Uterus (tissue), 2 donors: ENCODE results near the gene DDX19B.

Experiments used
- POLR2A ChIP-seq, 2 donors: fragments of 450-650 bp; IDR thresholded peaks; one replicate each; pipeline ENCODE4 v1.6.1; 2016; ENCODE audit warnings: antibody characterized with exemption in 2 of 2, mild to moderate bottlenecking in 1 of 2, moderate library complexity in 1 of 2
- TF ChIP-seq, protein P1 (sequence below), 4 experiments: fragments of 200-600 bp in 2 of 4; fragments of 450-650 bp in 2 of 4; sonication (generic) in 2 of 4; IDR thresholded peaks; one replicate each; pipeline ENCODE4 v1.5.1; 2016 to 2019; ENCODE audit warnings: antibody characterized with exemption in 4 of 4, mild to moderate bottlenecking in 2 of 4, moderate library complexity in 1 of 4

DNA sequence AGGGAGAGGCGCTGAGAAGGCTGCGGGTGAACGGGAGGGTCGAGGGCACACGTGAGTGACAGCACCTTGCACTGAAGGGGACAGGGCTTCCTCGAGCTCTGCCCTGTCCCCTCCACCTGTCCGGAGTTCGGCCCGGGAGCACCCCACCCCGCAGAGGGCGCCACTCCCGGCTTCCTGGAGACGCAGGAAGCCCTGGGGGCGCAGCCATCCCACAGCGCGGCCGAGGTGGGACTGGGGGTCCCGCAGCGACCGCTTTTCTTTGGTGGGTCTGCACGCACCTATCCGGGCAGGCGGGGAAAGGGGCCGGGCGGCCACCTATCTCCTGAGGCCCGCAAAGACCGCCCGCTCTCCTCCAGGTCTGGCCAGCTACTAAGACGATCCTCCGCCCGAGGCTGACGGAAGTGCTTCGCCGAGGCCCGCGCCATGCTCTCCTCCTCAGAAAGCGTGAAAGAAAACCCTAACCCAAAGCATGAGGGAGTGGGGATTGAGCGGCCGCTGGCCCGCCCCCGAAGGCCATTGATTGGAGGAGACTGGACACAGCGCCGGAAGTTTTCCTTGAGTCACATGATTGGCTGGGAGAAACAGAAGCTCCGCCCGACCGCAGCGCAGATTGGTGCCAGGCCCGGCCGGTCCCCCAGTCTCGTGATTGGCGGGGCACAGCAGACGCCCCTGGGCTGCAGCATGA, 82.1 kb downstream of the DDX19B start:
- peak; percentile 48 to 60 for TF ChIP-seq POLR2A (IDR thresholded peaks at IDR 0.05)
- TF ChIP-seq, protein P1, sequence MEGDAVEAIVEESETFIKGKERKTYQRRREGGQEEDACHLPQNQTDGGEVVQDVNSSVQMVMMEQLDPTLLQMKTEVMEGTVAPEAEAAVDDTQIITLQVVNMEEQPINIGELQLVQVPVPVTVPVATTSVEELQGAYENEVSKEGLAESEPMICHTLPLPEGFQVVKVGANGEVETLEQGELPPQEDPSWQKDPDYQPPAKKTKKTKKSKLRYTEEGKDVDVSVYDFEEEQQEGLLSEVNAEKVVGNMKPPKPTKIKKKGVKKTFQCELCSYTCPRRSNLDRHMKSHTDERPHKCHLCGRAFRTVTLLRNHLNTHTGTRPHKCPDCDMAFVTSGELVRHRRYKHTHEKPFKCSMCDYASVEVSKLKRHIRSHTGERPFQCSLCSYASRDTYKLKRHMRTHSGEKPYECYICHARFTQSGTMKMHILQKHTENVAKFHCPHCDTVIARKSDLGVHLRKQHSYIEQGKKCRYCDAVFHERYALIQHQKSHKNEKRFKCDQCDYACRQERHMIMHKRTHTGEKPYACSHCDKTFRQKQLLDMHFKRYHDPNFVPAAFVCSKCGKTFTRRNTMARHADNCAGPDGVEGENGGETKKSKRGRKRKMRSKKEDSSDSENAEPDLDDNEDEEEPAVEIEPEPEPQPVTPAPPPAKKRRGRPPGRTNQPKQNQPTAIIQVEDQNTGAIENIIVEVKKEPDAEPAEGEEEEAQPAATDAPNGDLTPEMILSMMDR (IDR thresholded peaks at IDR 0.05): peak; percentile 14 to 38 (median 26)
